ENCODE data around the gene MAFG.
A peak's percentile ranks its signal among the peaks of the same experiment; 100 is the strongest.

The MAFG gene

GRCh38 chr17:81900181-81900820 lies 27.2 kb downstream of the MAFG start:
- H3K4me3 ChIP-seq (ENCODE audit: low read length), result no peak overlapping the region
- no peak for TF ChIP-seq ZNF274 (IDR thresholded peaks at IDR 0.05; ENCODE audit: low read depth, low read length)

GRCh38 chr17:81899514-81900166 lies 27.9 kb downstream of the MAFG start:
- no peak overlapping the region for H3K4me3 ChIP-seq (ENCODE audit: low read length)
- no peak for TF ChIP-seq ZNF274 (IDR thresholded peaks at IDR 0.05; ENCODE audit: low read depth, low read length)

- no peak overlapping the region for H3K4me3 ChIP-seq (ENCODE audit: low read length)
- no peak for TF ChIP-seq ZNF274 (IDR thresholded peaks at IDR 0.05; ENCODE audit: low read depth, low read length)
Measured at GRCh38 chr17:81898885-81899284, 28.6 kb downstream of the MAFG start.

GRCh38 chr17:81898029-81898866 lies 29.3 kb downstream of the MAFG start:
- TF ChIP-seq ZNF274 (IDR thresholded peaks at IDR 0.05; ENCODE audit: low read depth, low read length), result no peak
- no peak overlapping the region for H3K4me3 ChIP-seq (ENCODE audit: low read length)

- no peak overlapping the region for H3K4me3 ChIP-seq (ENCODE audit: low read length)
- TF ChIP-seq ZNF274 (IDR thresholded peaks at IDR 0.05; ENCODE audit: low read depth, low read length), result no peak
Measured at GRCh38 chr17:81895400-81895799, 32.1 kb downstream of the MAFG start.

- no peak for TF ChIP-seq ZNF274 (IDR thresholded peaks at IDR 0.05; ENCODE audit: low read depth, low read length)
- H3K4me3 ChIP-seq (ENCODE audit: low read length), result peak overlapping the region; percentile 68
Measured at GRCh38 chr17:81891303-81891552, 36.3 kb downstream of the MAFG start.

- no peak for TF ChIP-seq ZNF274 (IDR thresholded peaks at IDR 0.05; ENCODE audit: low read depth, low read length)
- H3K4me3 ChIP-seq (ENCODE audit: low read length), result peak overlapping the region; percentile 68
Measured at GRCh38 chr17:81890447-81891302, 36.9 kb downstream of the MAFG start.

GRCh38 chr17:81889602-81890001 lies 37.9 kb downstream of the MAFG start:
- H3K4me3 ChIP-seq (ENCODE audit: low read length), result peak overlapping the region; percentile 68; the same call in 1 of the 2 replicates
- no peak for TF ChIP-seq ZNF274 (IDR thresholded peaks at IDR 0.05; ENCODE audit: low read depth, low read length)

- no peak overlapping the region for H3K4me3 ChIP-seq (ENCODE audit: low read length)
- no peak for TF ChIP-seq ZNF274 (IDR thresholded peaks at IDR 0.05; ENCODE audit: low read depth, low read length)
Measured at GRCh38 chr17:81888988-81889595, 38.4 kb downstream of the MAFG start.

- H3K4me3 ChIP-seq (ENCODE audit: low read length), result no peak overlapping the region
- TF ChIP-seq ZNF274 (IDR thresholded peaks at IDR 0.05; ENCODE audit: low read depth, low read length), result no peak
Measured at GRCh38 chr17:81888105-81888987, 39.2 kb downstream of the MAFG start.

- TF ChIP-seq ZNF274 (IDR thresholded peaks at IDR 0.05; ENCODE audit: low read depth, low read length), result no peak
- H3K4me3 ChIP-seq (ENCODE audit: low read length), result no peak overlapping the region
Measured at GRCh38 chr17:81885869-81886548, 41.5 kb downstream of the MAFG start.

GRCh38 chr17:81885454-81885853 lies 42.1 kb downstream of the MAFG start:
- no peak overlapping the region for H3K4me3 ChIP-seq (ENCODE audit: low read length)
- no peak for TF ChIP-seq ZNF274 (IDR thresholded peaks at IDR 0.05; ENCODE audit: low read depth, low read length)
